H9 (cell line): ENCODE measurements around the gene ACOX1. TPM values are rescaled to one million over a fixed set of nuclear protein-coding genes. Genes with fewer than 3 reads are reported as not detected.
A peak's percentile ranks its signal among the peaks of the same experiment; 100 is the strongest.

Source experiments
- DNase-seq: peaks from one replicate; pipeline ENCODE4 v3.0.0-alpha.2; 2017
- H2AFZ ChIP-seq: one replicate; pipeline ENCODE4 v1.6.1; 2013; ENCODE audit warnings: mild to moderate bottlenecking, low read length, control low read depth, moderate library complexity
- H2AK5ac ChIP-seq: 2 replicates; pipeline ENCODE4 v1.6.1; 2013; ENCODE audit warnings: low read length, control low read depth, mixed read lengths; ENCODE audit not compliant: insufficient read length
- H2BK120ac ChIP-seq: one replicate; pipeline ENCODE4 v1.6.1; 2013; ENCODE audit warnings: low read depth, mild to moderate bottlenecking, low read length, control low read depth, inconsistent platforms; ENCODE audit not compliant: poor library complexity, severe bottlenecking
- H2BK12ac ChIP-seq: 2 replicates; pipeline ENCODE4 v1.6.1; 2013; ENCODE audit warnings: low read length, control low read depth, mixed read lengths, low read depth; ENCODE audit not compliant: insufficient read length
- H2BK15ac ChIP-seq: 2 replicates; pipeline ENCODE4 v1.6.1; 2013; ENCODE audit warnings: low read depth, low read length, control low read depth
- H2BK20ac ChIP-seq: one replicate; pipeline ENCODE4 v1.6.1; 2013; ENCODE audit warnings: low read depth, mild to moderate bottlenecking, low read length, control low read depth, inconsistent platforms; ENCODE audit not compliant: poor library complexity, severe bottlenecking
- H2BK5ac ChIP-seq: 2 replicates; pipeline ENCODE4 v1.6.1; 2013; ENCODE audit warnings: low read length, control low read depth, mixed read lengths; ENCODE audit not compliant: insufficient read length
- H3K14ac ChIP-seq: 2 replicates; pipeline ENCODE4 v1.6.1; 2013; ENCODE audit warnings: low read length, control low read depth; ENCODE audit not compliant: insufficient read depth
- H3K18ac ChIP-seq: 2 replicates; pipeline ENCODE4 v1.6.1; 2013; ENCODE audit warnings: low read depth, mild to moderate bottlenecking, mixed read lengths, low read length, control low read depth; ENCODE audit not compliant: insufficient read length
- H3K23ac ChIP-seq: 2 replicates; pipeline ENCODE4 v1.6.1; 2013; ENCODE audit warnings: low read length, control low read depth, mixed read lengths, low read depth; ENCODE audit not compliant: insufficient read length
- H3K23me2 ChIP-seq: 2 replicates; pipeline ENCODE4 v1.6.1; 2013; ENCODE audit warnings: low read depth, mild to moderate bottlenecking, mixed read lengths, low read length, control low read depth; ENCODE audit not compliant: insufficient read length, poor library complexity, severe bottlenecking
- H3K27ac ChIP-seq: 2 replicates; pipeline ENCODE4 v1.5.1; 2013; ENCODE audit warnings: low read length, control low read depth, mixed read lengths, low read depth; ENCODE audit not compliant: insufficient read length
- H3K27me3 ChIP-seq: 2 replicates; pipeline ENCODE4 v1.6.1; 2013; ENCODE audit warnings: low read length, control low read depth, inconsistent platforms; ENCODE audit not compliant: insufficient read depth
- H3K4ac ChIP-seq: 2 replicates; pipeline ENCODE4 v1.6.1; 2013; ENCODE audit warnings: low read depth, mild to moderate bottlenecking, control low read depth, inconsistent platforms, low read length, moderate library complexity
- H3K4me1 ChIP-seq: 2 replicates; pipeline ENCODE4 v1.6.1; 2013; ENCODE audit warnings: low read length, control low read depth, inconsistent platforms; ENCODE audit not compliant: insufficient read depth
- H3K4me2 ChIP-seq: 2 replicates; pipeline ENCODE4 v1.6.1; 2013; ENCODE audit warnings: low read length, control low read depth, mixed read lengths; ENCODE audit not compliant: insufficient read length, insufficient read depth
- H3K56ac ChIP-seq: 2 replicates; pipeline ENCODE4 v1.6.1; 2013; ENCODE audit warnings: low read depth, mild to moderate bottlenecking, mixed read lengths, low read length, control low read depth; ENCODE audit not compliant: insufficient read length
- H3K79me1 ChIP-seq: 2 replicates; pipeline ENCODE4 v1.6.1; 2013; ENCODE audit warnings: low read depth, mild to moderate bottlenecking, moderate library complexity, low read length, control low read depth, inconsistent platforms; ENCODE audit not compliant: insufficient read depth, poor library complexity, severe bottlenecking
- H3K79me2 ChIP-seq: 2 replicates; pipeline ENCODE4 v1.6.1; 2013; ENCODE audit warnings: low read length, control low read depth, inconsistent platforms; ENCODE audit not compliant: insufficient read depth
- H3K9ac ChIP-seq: 2 replicates; pipeline ENCODE4 v1.6.1; 2013; ENCODE audit warnings: low read length, control low read depth, mixed read lengths; ENCODE audit not compliant: insufficient read length; ENCODE audit errors: extremely low read depth
- H3K9me3 ChIP-seq: one replicate; pipeline ENCODE4 v1.6.1; 2013; ENCODE audit warnings: low read depth, low read length, inconsistent platforms; ENCODE audit not compliant: control insufficient read depth
- H3T11ph ChIP-seq: one replicate; pipeline ENCODE4 v1.6.1; 2013; ENCODE audit warnings: mild to moderate bottlenecking, low read length, control low read depth, inconsistent platforms
- H4K20me1 ChIP-seq: one replicate; pipeline ENCODE4 v1.6.1; 2013; ENCODE audit not compliant: control insufficient read depth, insufficient read length, insufficient read depth
- H4K5ac ChIP-seq: 2 replicates; pipeline ENCODE4 v1.6.1; 2013; ENCODE audit warnings: low read depth, mild to moderate bottlenecking, mixed read lengths, low read length, control low read depth; ENCODE audit not compliant: insufficient read length
- H4K8ac ChIP-seq: replicated peaks from 2 replicates; pipeline ENCODE4 v1.6.1; 2013; ENCODE audit warnings: low read length, control low read depth, mixed read lengths, low read depth; ENCODE audit not compliant: insufficient read length
- H4K91ac ChIP-seq: 2 replicates; pipeline ENCODE4 v1.6.1; 2013; ENCODE audit warnings: low read depth, mild to moderate bottlenecking, moderate library complexity, mixed read lengths, low read length, control low read depth; ENCODE audit not compliant: insufficient read length
- H3K27ac Mint-ChIP-seq, 3 experiments: 2 replicates in 2 of 3; 3 replicates in 1 of 3; pipeline ENCODE4 v1.8.0; 2020 to 2021; ENCODE audit warnings: mixed read lengths in 3 of 3, mild to moderate bottlenecking in 1 of 3, moderate library complexity in 1 of 3
- H3K27me3 Mint-ChIP-seq: 2 replicates; pipeline ENCODE4 v1.8.0; 2021; ENCODE audit warnings: low read depth, mild to moderate bottlenecking, moderate library complexity, mixed read lengths
- H3K36me3 Mint-ChIP-seq, 3 experiments: 2 replicates in 2 of 3; 3 replicates in 1 of 3; pipeline ENCODE4 v1.8.0; 2020 to 2021; ENCODE audit warnings: low read depth in 3 of 3, mixed read lengths in 3 of 3; ENCODE audit not compliant: insufficient read depth in 1 of 3
- H3K4me1 Mint-ChIP-seq, 2 experiments: 2 replicates each; pipeline ENCODE4 v1.8.0; 2020; ENCODE audit warnings: mixed read lengths in 2 of 2
- H3K4me3 Mint-ChIP-seq, 2 experiments: 2 replicates in 1 of 2; 3 replicates in 1 of 2; pipeline ENCODE4 v1.8.0; 2020 to 2021; ENCODE audit warnings: mild to moderate bottlenecking in 2 of 2, mixed read lengths in 2 of 2, moderate library complexity in 1 of 2
- H3K9me3 Mint-ChIP-seq, 2 experiments: 2 replicates in 1 of 2; 3 replicates in 1 of 2; pipeline ENCODE4 v1.8.0; 2020; ENCODE audit warnings: mild to moderate bottlenecking in 2 of 2, mixed read lengths in 2 of 2, moderate library complexity in 1 of 2
- WGBS: extraction: QIAGEN DNeasy Blood & Tissue Kit; methylation state at CpG from one replicate; pipeline ENCODE4 v1.1.7; 2013; ENCODE audit warnings: missing lambda C conversion rate, low lambda C conversion rate, mixed read lengths; ENCODE audit not compliant: insufficient read length; ENCODE audit errors: extremely low coverage; 5-methylcytosine and 5-hydroxymethylcytosine counted together
- total RNA-seq: library from RNA; stranded (reverse); gene quantifications from 2 replicates; pipeline ENCODE4 v1.2.1, GENCODE V29; 2021
- TF ChIP-seq, protein P1 (sequence below): fragments of 200-600 bp; sonication (generic); conservative IDR thresholded peaks from 3 replicates; pipeline ENCODE4 v1.8.0; 2021; ENCODE audit warnings: antibody characterized with exemption, mild to moderate bottlenecking

The ACOX1 gene
- total RNA-seq, 1 experiment from 2014 or later, result 27.4 TPM

DNA sequence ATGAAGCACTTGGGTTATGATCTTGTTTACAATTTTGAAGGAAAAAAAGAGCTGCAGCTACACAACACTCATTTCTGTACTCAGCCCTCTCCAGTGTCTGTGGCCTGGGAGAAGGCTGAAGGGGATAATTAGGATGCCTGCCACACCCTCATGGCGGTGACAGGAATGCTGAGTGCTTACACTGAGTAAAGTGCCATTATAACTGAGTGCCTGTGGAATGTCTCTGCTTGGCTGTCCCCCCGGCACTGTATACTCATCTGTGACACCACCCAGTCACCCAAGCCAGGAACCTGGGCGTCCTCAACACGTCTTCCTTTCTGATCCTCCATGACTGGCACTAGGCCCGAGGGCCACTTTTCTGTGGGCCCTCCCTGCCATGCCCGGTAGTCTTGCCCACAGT, 70.8 kb downstream of the ACOX1 start:
- H4K91ac ChIP-seq, result no peak overlapping the region
- H3K27ac ChIP-seq, result no peak overlapping the region
- H2BK15ac ChIP-seq, result no peak overlapping the region
- H4K8ac ChIP-seq, result no peak overlapping the region
- DNase-seq, result no peak
- no peaks in the 10 kb centered on the region for H3K9me3 Mint-ChIP-seq
- no peak overlapping the region for H2BK12ac ChIP-seq
- H3K4me1 ChIP-seq, result no peaks in the 10 kb centered on the region
- H3K79me1 ChIP-seq, result no peaks in the 10 kb centered on the region
- no peak overlapping the region for H3K4me2 ChIP-seq
- H3K23me2 ChIP-seq, result peaks cover 8% of the 10 kb centered on the region
- H3K4ac ChIP-seq, result no peak overlapping the region
- no peak overlapping the region for H3K18ac ChIP-seq
- H2AK5ac ChIP-seq, result no peak overlapping the region
- H3K27me3 ChIP-seq, result no peaks in the 10 kb centered on the region
- H3K14ac ChIP-seq, result no peak overlapping the region
- no peak overlapping the region for H3K4me3 Mint-ChIP-seq
- H3K27me3 Mint-ChIP-seq, result no peaks in the 10 kb centered on the region
- TF ChIP-seq, protein P1, sequence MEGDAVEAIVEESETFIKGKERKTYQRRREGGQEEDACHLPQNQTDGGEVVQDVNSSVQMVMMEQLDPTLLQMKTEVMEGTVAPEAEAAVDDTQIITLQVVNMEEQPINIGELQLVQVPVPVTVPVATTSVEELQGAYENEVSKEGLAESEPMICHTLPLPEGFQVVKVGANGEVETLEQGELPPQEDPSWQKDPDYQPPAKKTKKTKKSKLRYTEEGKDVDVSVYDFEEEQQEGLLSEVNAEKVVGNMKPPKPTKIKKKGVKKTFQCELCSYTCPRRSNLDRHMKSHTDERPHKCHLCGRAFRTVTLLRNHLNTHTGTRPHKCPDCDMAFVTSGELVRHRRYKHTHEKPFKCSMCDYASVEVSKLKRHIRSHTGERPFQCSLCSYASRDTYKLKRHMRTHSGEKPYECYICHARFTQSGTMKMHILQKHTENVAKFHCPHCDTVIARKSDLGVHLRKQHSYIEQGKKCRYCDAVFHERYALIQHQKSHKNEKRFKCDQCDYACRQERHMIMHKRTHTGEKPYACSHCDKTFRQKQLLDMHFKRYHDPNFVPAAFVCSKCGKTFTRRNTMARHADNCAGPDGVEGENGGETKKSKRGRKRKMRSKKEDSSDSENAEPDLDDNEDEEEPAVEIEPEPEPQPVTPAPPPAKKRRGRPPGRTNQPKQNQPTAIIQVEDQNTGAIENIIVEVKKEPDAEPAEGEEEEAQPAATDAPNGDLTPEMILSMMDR, result no peak
- H3K36me3 Mint-ChIP-seq, result peaks cover 0 to 7% (median 4%) of the 10 kb centered on the region in 3 experiments; a peak in 3 of 7 replicates
- no peak overlapping the region for H2BK5ac ChIP-seq
- H3K79me2 ChIP-seq, result no peaks in the 10 kb centered on the region
- no CpG with 5 or more reads among the region's 6 CpGs for WGBS
- no peaks in the 10 kb centered on the region for H4K20me1 ChIP-seq
- no peak overlapping the region for H2AFZ ChIP-seq
- H3T11ph ChIP-seq, result no peak overlapping the region
- no peak overlapping the region for H3K23ac ChIP-seq
- peak overlapping the region in 1 of 3 experiments; percentile 67; a peak in 1 of 7 replicates for H3K27ac Mint-ChIP-seq
- no peak overlapping the region for H2BK120ac ChIP-seq
- no peak overlapping the region for H3K56ac ChIP-seq
- no peaks in the 10 kb centered on the region for H3K9me3 ChIP-seq
- H4K5ac ChIP-seq, result no peak overlapping the region
- no peak overlapping the region for H3K9ac ChIP-seq
- no peak overlapping the region for H2BK20ac ChIP-seq
- H3K4me1 Mint-ChIP-seq, result peaks cover 5 to 8% of the 10 kb centered on the region in 2 experiments; a peak in 2 of 4 replicates
